Lung (tissue), 12 donors: ENCODE data around the gene ABCB6. TPM values are rescaled to one million over a fixed set of nuclear protein-coding genes. Genes with fewer than 3 reads are reported as not detected.

Experiments used
- ATAC-seq: fragments of 200-7000 bp; cut with Tn5 transposase; one replicate; pipeline ENCODE4 v1.9.1; 2020; ENCODE audit warnings: moderate number of reproducible peaks; ENCODE audit not compliant: insufficient read depth, low FRiP score
- DNase-seq, 3 donors: peaks; one replicate each; pipeline ENCODE4 v3.0.0-alpha.2; 2013 to 2017
- H3K27ac ChIP-seq, 2 donors: one replicate each; pipeline ENCODE4 v1.5.1; 2013; ENCODE audit warnings: mild to moderate bottlenecking in 2 of 2, moderate library complexity in 2 of 2, control low read depth in 1 of 2, inconsistent platforms in 1 of 2, low read depth in 1 of 2, low read length in 1 of 2
- H3K27me3 ChIP-seq, 3 donors: one replicate each; pipeline ENCODE4 v1.5.1; 2013; ENCODE audit warnings: low read length in 2 of 3; ENCODE audit not compliant: control insufficient read depth in 3 of 3, insufficient read depth in 3 of 3
- H3K36me3 ChIP-seq, 4 donors: one replicate each; pipeline ENCODE4 v1.5.1; 2013; ENCODE audit warnings: low read length in 4 of 4, mild to moderate bottlenecking in 1 of 4, moderate library complexity in 1 of 4; ENCODE audit not compliant: control insufficient read depth in 4 of 4, insufficient read depth in 4 of 4
- H3K4me1 ChIP-seq, 5 donors: one replicate each; pipeline ENCODE4 v1.5.1; 2013; ENCODE audit warnings: low read length in 5 of 5, mild to moderate bottlenecking in 2 of 5, moderate library complexity in 1 of 5; ENCODE audit not compliant: control insufficient read depth in 5 of 5, insufficient read depth in 5 of 5
- H3K4me3 ChIP-seq: one replicate; pipeline ENCODE4 v1.5.1; 2013; ENCODE audit warnings: mild to moderate bottlenecking, control low read depth, moderate library complexity
- H3K9ac ChIP-seq, 2 donors: one replicate each; pipeline ENCODE4 v1.5.1; 2013; ENCODE audit warnings: low read length in 2 of 2, control low read depth in 1 of 2; ENCODE audit not compliant: insufficient read depth in 1 of 2
- H3K9me3 ChIP-seq, 4 donors: one replicate each; pipeline ENCODE4 v1.5.1; 2013; ENCODE audit warnings: low read length in 3 of 4, mild to moderate bottlenecking in 1 of 4, moderate library complexity in 1 of 4; ENCODE audit not compliant: control insufficient read depth in 4 of 4, insufficient read depth in 3 of 4
- WGBS, 2 donors: extraction: QIAGEN DNeasy Blood & Tissue Kit; methylation state at CpG; one replicate each; pipeline ENCODE4 v1.1.7; 2013; 5-methylcytosine and 5-hydroxymethylcytosine counted together
- polyA plus RNA-seq, 2 donors: library from polyadenylated mRNA; stranded (reverse); fragments of 200-250 nt; gene quantifications; one replicate each; pipeline ENCODE4 v1.2.1, GENCODE V29; 2013
- total RNA-seq, 2 donors: library from RNA; depleted of rRNA in 1 of 2; stranded (reverse); fragments of >200 nt in 1 of 2; gene quantifications; one replicate each; pipeline ENCODE4 v1.2.1, GENCODE V29; 2014 to 2021
- TF ChIP-seq, protein P1 (sequence below): IDR thresholded peaks from 2 replicates; pipeline ENCODE4 v1.5.1; 2012; ENCODE audit warnings: mild to moderate bottlenecking; ENCODE audit errors: control extremely low read depth, extremely low read depth
- donor health status: control.
- donor health status: control.
- donor health status: Bipolar disorder and iron deficiency.
- donor health status: healthy.
- donor health status: DM: yes; HTN: yes; CAD: no.

Gene ABCB6
- total and polyA plus RNA-seq, 4 donors: 17.2 to 49.4 (median 34.0) TPM

- Histone ChIP-seq H3K36me3 (peaks cover 8 to 28% (median 13%) of the 10 kb centered on the region in 4 donors), H3K9ac (no peak overlapping the region), H3K4me1 (peaks cover 3 to 23% (median 8%) of the 10 kb centered on the region in 5 donors), H3K27ac (no peak overlapping the region), H3K27me3 (no peaks in the 10 kb centered on the region), H3K9me3 (no peaks in the 10 kb centered on the region), H3K4me3 (no peak overlapping the region)
- WGBS, 2 donors: 87 to 90% methylated on average over 7 of the region's 7 CpGs
- no peak for DNase-seq
- no peak for ATAC-seq
- TF ChIP-seq, protein P1, sequence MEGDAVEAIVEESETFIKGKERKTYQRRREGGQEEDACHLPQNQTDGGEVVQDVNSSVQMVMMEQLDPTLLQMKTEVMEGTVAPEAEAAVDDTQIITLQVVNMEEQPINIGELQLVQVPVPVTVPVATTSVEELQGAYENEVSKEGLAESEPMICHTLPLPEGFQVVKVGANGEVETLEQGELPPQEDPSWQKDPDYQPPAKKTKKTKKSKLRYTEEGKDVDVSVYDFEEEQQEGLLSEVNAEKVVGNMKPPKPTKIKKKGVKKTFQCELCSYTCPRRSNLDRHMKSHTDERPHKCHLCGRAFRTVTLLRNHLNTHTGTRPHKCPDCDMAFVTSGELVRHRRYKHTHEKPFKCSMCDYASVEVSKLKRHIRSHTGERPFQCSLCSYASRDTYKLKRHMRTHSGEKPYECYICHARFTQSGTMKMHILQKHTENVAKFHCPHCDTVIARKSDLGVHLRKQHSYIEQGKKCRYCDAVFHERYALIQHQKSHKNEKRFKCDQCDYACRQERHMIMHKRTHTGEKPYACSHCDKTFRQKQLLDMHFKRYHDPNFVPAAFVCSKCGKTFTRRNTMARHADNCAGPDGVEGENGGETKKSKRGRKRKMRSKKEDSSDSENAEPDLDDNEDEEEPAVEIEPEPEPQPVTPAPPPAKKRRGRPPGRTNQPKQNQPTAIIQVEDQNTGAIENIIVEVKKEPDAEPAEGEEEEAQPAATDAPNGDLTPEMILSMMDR: no peak
These were observed 44.0 kb downstream of the ABCB6 start for GRCh38 chr2:219174801-219175200.

DNA sequence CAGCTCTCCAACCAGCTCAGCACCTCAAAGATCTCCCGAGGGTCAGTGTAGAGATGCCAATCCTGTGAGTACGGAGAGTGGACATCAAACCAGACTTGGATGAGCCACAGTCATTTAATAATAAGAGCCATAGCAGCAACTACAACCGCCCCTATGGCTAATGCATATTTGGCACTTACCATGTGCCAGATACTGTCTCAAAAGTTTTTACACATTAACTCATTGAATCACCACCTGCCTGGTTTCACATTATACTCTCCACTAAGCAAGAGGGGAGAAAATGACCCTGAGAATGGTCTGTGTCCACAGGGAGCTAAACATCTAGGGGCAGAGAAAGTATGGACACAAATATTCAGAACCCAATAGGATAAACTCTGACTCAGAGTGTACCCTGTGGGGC is 44.6 kb downstream of the ABCB6 start:
- Histone ChIP-seq H3K4me3 (no peak overlapping the region), H3K36me3 (peaks cover 2 to 25% (median 11%) of the 10 kb centered on the region in 4 donors), H3K27me3 (no peaks in the 10 kb centered on the region), H3K4me1 (peaks cover 2 to 17% (median 5%) of the 10 kb centered on the region in 5 donors), H3K27ac (no peak overlapping the region), H3K9ac (no peak overlapping the region), H3K9me3 (no peaks in the 10 kb centered on the region)
- WGBS, 2 donors: 93 to 96% methylated on average over 3 of the region's 3 CpGs
- ATAC-seq: no peak
- TF ChIP-seq, protein P1: no peak
- DNase-seq: no peak

DNA sequence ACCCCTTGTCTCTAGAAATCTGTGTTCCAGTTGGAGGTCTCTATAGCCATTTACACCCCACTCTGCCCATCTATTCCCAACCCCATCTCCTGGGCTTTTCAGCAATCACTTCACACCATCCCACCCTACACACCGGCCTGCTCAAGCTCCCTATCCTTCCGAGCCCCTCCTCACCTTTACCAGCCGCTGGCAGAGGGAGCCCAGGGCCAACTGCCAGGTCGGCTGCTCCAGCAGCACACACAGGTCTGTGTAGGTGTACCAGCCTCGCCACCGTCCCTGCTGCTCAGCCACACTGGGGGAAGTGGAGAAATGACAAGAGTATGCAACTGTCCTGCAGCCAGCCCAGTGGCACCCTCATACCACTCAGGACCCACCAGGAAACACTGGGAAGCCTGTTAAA is 45.6 kb downstream of the ABCB6 start:
- Histone ChIP-seq H3K4me1 (peaks cover 0 to 11% (median 2%) of the 10 kb centered on the region in 5 donors), H3K27me3 (no peaks in the 10 kb centered on the region), H3K9me3 (no peaks in the 10 kb centered on the region), H3K4me3 (no peak overlapping the region), H3K9ac (no peak overlapping the region), H3K27ac (no peak overlapping the region), H3K36me3 (peaks cover 2 to 25% (median 11%) of the 10 kb centered on the region in 4 donors)
- no peak for DNase-seq
- ATAC-seq: no peak
- WGBS, 2 donors: 95 to 98% methylated on average over 6 of the region's 6 CpGs
- TF ChIP-seq, protein P1: no peak
